ENCODE measurements around the gene DUOX1.

GRCh38 chr15:45203182-45203581 lies 73.4 kb downstream of the DUOX1 start:
- TF ChIP-seq PLRG1 (conservative IDR thresholded peaks at IDR 0.05) (no peak), SRF (IDR thresholded peaks at IDR 0.05; ENCODE audit: low read depth, low read length) (no peak), KDM5A (IDR thresholded peaks at IDR 0.05; ENCODE audit: borderline replicate concordance, low read length) (no peak), KAT7 (CRISPR knock-in tag; IDR thresholded peaks at IDR 0.05; ENCODE audit: borderline replicate concordance) (no peak), CTCF (CRISPR knock-in tag; IDR thresholded peaks at IDR 0.05) (no peak), RAD21 (CRISPR knock-in tag; IDR thresholded peaks at IDR 0.05) (no peak), FOSL1 (CRISPR knock-in tag; IDR thresholded peaks at IDR 0.05; ENCODE audit: borderline replicate concordance) (no peak), YY1 (IDR thresholded peaks at IDR 0.05; ENCODE audit: insufficient read depth, insufficient replicate concordance, low read depth, low read length) (no peak), FOXA1 (IDR thresholded peaks at IDR 0.05) (no peak), FOXA1 (CRISPR knock-in tag; IDR thresholded peaks at IDR 0.05) (no peak), POLR2AphosphoS5 (IDR thresholded peaks at IDR 0.05; ENCODE audit: low read depth, low read length) (no peak), TARDBP (CRISPR knock-in tag; IDR thresholded peaks at IDR 0.05) (no peak), REST (IDR thresholded peaks at IDR 0.05; ENCODE audit: borderline replicate concordance in 1 of 2, low read depth in 1 of 2, low read length in 2 of 2) (no peak), THYN1 (CRISPR knock-in tag; IDR thresholded peaks at IDR 0.05; ENCODE audit: borderline replicate concordance, low read depth) (no peak), DDIT3 (CRISPR knock-in tag; IDR thresholded peaks at IDR 0.05) (no peak)
